Heart right ventricle (tissue), 16 donors: ENCODE results near the gene ERBB4. TPM values are rescaled to one million over a fixed set of nuclear protein-coding genes. Genes with fewer than 3 reads are reported as not detected.

Source experiments
- ATAC-seq, 8 donors: fragments of 200-7000 bp; cut with Tn5 transposase; one replicate each; pipeline ENCODE4 v1.9.1; 2020; ENCODE audit warnings: mild to moderate bottlenecking in 8 of 8, moderate library complexity in 8 of 8, moderate number of reproducible peaks in 1 of 8
- DNase-seq, 2 donors: peaks; one replicate each; pipeline ENCODE4 v3.0.0-alpha.2; 2020
- H3K27ac ChIP-seq, 10 donors: fragments of 200-600 bp; sonication (generic) in 2 of 10; one replicate each; pipeline versions ENCODE4 v1.5.0 to v1.8.0; 2020 to 2022; ENCODE audit warnings: mild to moderate bottlenecking in 3 of 10
- H3K27me3 ChIP-seq, 7 donors: fragments of 200-600 bp; one replicate each; pipeline ENCODE4 v1.8.0; 2021 to 2022; ENCODE audit warnings: mild to moderate bottlenecking in 2 of 7
- H3K36me3 ChIP-seq, 9 donors: fragments of 200-600 bp; sonication (generic) in 1 of 9; one replicate each; pipeline versions ENCODE4 v1.5.0 to v1.8.0; 2020 to 2022; ENCODE audit warnings: mild to moderate bottlenecking in 2 of 9
- H3K4me1 ChIP-seq, 9 donors: fragments of 200-600 bp; sonication (generic) in 1 of 9; one replicate each; pipeline versions ENCODE4 v1.5.0 to v1.8.0; 2020 to 2022; ENCODE audit warnings: mild to moderate bottlenecking in 4 of 9
- H3K4me3 ChIP-seq, 10 donors: fragments of 200-600 bp; sonication (generic) in 2 of 10; one replicate each; pipeline versions ENCODE4 v1.5.0 to v1.8.0; 2020 to 2022; ENCODE audit warnings: mild to moderate bottlenecking in 7 of 10, moderate library complexity in 2 of 10
- H3K9me3 ChIP-seq, 11 donors: fragments of 200-600 bp in 10 of 11; sonication (generic) in 2 of 11; one replicate each; pipeline versions ENCODE4 v1.5.0 to v1.8.0; 2013 to 2022; ENCODE audit warnings: mild to moderate bottlenecking in 2 of 11, control low read depth in 1 of 11, moderate library complexity in 1 of 11
- WGBS, 2 donors: extraction: QIAGEN DNeasy Blood & Tissue Kit; methylation state at CpG; one replicate each; pipeline ENCODE4 v1.1.7; 2013; ENCODE audit warnings: inconsistent platforms in 1 of 2; 5-methylcytosine and 5-hydroxymethylcytosine counted together
- intact Hi-C, 10 donors: fragments of 100-400 bp; cut with DNase I; formaldehyde crosslinking; loops; one replicate each; pipeline versions ENCODE4 v1.11.1 to v1.14.2; 2022
- polyA plus RNA-seq, 2 donors: library from polyadenylated mRNA; stranded (reverse); fragments of 200-250 nt; gene quantifications; one replicate each; pipeline ENCODE4 v1.2.3, GENCODE V29; 2013
- total RNA-seq, 10 donors: library from RNA; stranded (reverse); fragmentation: NEBNext Ultra II Directional in 3 of 10; extraction: Animal tissue kit (Norgen Biotek cat#: 25700) in 3 of 10; gene quantifications; one replicate each; pipeline versions ENCODE4 v1.2.1 to v1.2.4, GENCODE V29; 2021 to 2023
- TF ChIP-seq, protein P1 (sequence below), 9 donors: fragments of 200-600 bp; sonication (generic) in 2 of 9; IDR thresholded peaks; one replicate each; pipeline versions ENCODE4 v1.5.0 to v1.8.0; 2021 to 2022; ENCODE audit warnings: antibody characterized with exemption in 9 of 9, mild to moderate bottlenecking in 5 of 9, moderate library complexity in 1 of 9
- donor health status: Arrhythmogenic right ventricular cardiomyopathy.
- donor health status: ischemic (EF 13 %, LVEDD 7.1; RV severe dilation, severe dysfunction).
- donor health status: healthy with polysubstance abuse.
- donor health status: DM: no; HTN: yes; CAD: no.
- donor health status: DM: no; HTN: no; CAD: no.
- donor health status: ischemic (EF 25% LVEDD 6.9; RV normal size, moderate dysfunction).
- donor health status: ischemic (EF 25% LVEDD 5.7; RV mildly dilated, moderate dysfunction).
- donor health status: healthy.
- donor health status: DM: yes; HTN: yes; CAD: no.
- donor health status: Ischemic cardiomyopathy.
- donor health status: ischemic (EF 35%, LVEDD 5.7; RV mildly dilated, moderate dysfunction).
- donor health status: nonischemic (EF 11% LVEDD 7.7; RV severe dilation, severe dysfunction).
- donor health status: DM: yes; HTN: yes; CAD: no.
- donor health status: PGD.
- donor health status: ischemic (EF 29% LVEDD 5.4; RV normal size, mild dysfunction).
- donor health status: nonischemic (EF 23%, LVEDD 6.1; RV moderate dilation, normal function).

ERBB4 gene
- total and polyA plus RNA-seq, 12 donors = 1.2 to 24.6 (median 16.1) TPM

DNA sequence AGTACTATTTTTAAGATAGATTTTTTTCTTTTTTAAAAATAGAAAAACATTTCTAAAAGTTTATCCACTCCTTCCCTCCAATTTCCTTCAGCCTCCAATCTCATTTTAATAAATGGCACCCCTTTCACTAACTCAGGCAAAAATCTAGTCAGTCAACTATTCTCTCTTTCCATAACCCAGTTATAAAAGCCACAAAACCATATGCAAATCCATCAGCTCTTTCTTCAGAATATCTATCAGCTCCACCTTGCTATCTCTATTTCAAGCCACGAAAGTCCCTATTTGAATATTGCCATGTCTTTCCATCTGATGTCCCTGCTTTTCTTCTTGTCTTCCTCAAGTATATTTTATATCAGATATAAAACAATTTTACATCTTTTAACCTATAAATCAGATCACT, 397.1 kb downstream of the ERBB4 start:
- 54 to 75% methylated on average over 1 of the region's 1 CpG for WGBS, 2 donors
- intact Hi-C loops = loop anchor here in 3 of 10 donors (10.0 kb wide), 2 partner anchors 393 to 403 kb away; partner anchors contain the start of gene ERBB4 (in 2 of the 3)
- Histone ChIP-seq H3K36me3 (no peaks in the 10 kb centered on the region), H3K27ac (no peak overlapping the region), H3K27me3 (no peaks in the 10 kb centered on the region), H3K4me3 (no peak overlapping the region), H3K4me1 (no peaks in the 10 kb centered on the region), H3K9me3 (no peaks in the 10 kb centered on the region)
- TF ChIP-seq, protein P1, sequence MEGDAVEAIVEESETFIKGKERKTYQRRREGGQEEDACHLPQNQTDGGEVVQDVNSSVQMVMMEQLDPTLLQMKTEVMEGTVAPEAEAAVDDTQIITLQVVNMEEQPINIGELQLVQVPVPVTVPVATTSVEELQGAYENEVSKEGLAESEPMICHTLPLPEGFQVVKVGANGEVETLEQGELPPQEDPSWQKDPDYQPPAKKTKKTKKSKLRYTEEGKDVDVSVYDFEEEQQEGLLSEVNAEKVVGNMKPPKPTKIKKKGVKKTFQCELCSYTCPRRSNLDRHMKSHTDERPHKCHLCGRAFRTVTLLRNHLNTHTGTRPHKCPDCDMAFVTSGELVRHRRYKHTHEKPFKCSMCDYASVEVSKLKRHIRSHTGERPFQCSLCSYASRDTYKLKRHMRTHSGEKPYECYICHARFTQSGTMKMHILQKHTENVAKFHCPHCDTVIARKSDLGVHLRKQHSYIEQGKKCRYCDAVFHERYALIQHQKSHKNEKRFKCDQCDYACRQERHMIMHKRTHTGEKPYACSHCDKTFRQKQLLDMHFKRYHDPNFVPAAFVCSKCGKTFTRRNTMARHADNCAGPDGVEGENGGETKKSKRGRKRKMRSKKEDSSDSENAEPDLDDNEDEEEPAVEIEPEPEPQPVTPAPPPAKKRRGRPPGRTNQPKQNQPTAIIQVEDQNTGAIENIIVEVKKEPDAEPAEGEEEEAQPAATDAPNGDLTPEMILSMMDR (IDR thresholded peaks at IDR 0.05) = no peak
- ATAC-seq (no peak), DNase-seq (no peak)

DNA sequence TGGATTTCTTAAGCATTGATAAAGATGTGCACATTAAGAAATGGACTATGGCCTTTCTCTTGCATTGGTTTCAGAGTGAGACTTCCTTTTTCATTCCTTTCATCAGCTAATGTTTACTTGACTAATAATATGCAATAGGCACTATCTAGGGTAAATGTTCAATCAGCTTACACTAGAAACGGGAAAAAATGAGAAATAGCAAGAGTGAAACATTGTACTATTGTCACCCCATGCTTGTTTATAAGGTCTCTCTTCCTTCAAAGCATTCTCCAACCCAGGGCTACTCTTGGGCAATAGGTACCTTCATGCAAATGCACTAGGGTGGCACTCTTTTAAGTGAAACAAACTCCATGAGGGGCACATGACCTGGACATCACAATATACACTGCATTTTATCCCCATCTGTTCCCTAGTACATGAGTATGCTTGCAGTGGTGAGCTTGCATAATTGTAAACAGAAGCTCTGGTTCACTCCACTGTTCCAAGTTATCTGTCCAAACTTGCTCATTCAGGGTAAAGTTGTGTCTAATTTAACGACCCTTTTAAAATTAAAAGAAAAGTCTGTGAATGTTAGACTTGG, 402.3 kb downstream of the ERBB4 start:
- WGBS, 2 donors = 44 to 55% methylated on average over 2 of the region's 2 CpGs
- TF ChIP-seq, protein P1 (IDR thresholded peaks at IDR 0.05) = no peak
- Histone ChIP-seq H3K4me1 (no peaks in the 10 kb centered on the region), H3K9me3 (no peaks in the 10 kb centered on the region), H3K36me3 (no peaks in the 10 kb centered on the region), H3K27me3 (no peaks in the 10 kb centered on the region), H3K4me3 (no peak overlapping the region), H3K27ac (no peak overlapping the region)
- no peak for ATAC-seq
- intact Hi-C loops = no loop called here
- DNase-seq = no peak

DNA sequence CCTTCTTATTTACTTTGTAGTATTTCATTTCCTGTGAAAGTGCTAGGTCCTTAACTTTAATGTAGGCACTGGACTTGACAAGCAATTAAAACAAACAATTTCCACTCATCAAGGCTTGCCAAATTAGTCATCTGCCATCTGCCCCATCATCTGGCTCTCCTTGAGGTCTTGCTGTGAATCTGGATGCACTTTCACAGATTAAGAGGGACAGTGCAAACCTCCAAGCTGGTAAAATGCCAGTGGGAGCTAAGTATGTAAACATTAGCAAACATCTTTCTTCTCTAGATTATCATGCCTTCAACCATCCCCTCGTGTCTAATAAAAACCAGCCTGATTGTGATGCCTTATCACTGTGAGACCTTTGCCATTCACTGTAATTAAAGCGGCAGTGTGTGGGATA, 402.9 kb downstream of the ERBB4 start:
- TF ChIP-seq, protein P1 (IDR thresholded peaks at IDR 0.05) = no peak
- Histone ChIP-seq H3K4me1 (no peaks in the 10 kb centered on the region), H3K9me3 (no peaks in the 10 kb centered on the region), H3K36me3 (no peaks in the 10 kb centered on the region), H3K4me3 (no peak overlapping the region), H3K27ac (no peak overlapping the region), H3K27me3 (no peaks in the 10 kb centered on the region)
- intact Hi-C loops = no loop called here
- WGBS, 2 donors = 19 to 20% methylated on average over 2 of the region's 2 CpGs
- no peak for DNase-seq
- no peak for ATAC-seq

DNA sequence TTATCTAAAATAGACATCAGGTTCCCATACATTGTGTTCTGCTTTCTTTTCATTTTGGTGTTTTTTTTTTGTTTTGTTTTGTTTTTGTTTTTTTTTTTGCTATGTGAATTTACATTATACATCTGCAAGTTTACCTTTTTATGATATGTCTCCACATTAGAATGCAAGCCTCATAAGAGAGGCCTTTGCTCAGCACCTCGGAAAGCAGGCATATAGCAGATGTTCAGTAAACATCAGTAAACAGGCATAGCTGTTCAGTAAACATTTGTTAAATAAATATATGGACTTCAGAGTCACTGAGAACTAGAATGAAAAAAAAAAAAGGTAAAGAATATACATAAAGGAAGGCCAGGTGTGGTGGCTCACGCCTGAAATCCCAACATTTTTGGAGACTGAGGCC, 405.3 kb downstream of the ERBB4 start:
- intact Hi-C loops = no loop called here
- no peak overlapping the region for H3K4me3 ChIP-seq
- H3K9me3 ChIP-seq = no peaks in the 10 kb centered on the region
- H3K4me1 ChIP-seq = no peaks in the 10 kb centered on the region
- no peak overlapping the region for H3K27ac ChIP-seq
- WGBS, 2 donors = 88 to 90% methylated on average over 2 of the region's 2 CpGs
- ATAC-seq = no peak
- H3K27me3 ChIP-seq = no peaks in the 10 kb centered on the region
- DNase-seq = no peak
- TF ChIP-seq, protein P1 (IDR thresholded peaks at IDR 0.05) = no peak
- no peaks in the 10 kb centered on the region for H3K36me3 ChIP-seq
